NCI-H2029 (cell line): Measurements from ENCODE around the gene TNKS2.
"Not testable (repeated sequence)": the region's sequence is repeated elsewhere in the genome, so short reads cannot be mapped to it uniquely, and the experiment has no call there.

Experiments used
- DNase-seq: peaks from one replicate; lab custom pipeline; 2025; lab: John Stamatoyannopoulos, UW

TNKS2 gene

GRCh38 chr10:91865562-91866081 is 67.4 kb downstream of the TNKS2 start:
- DNase-seq: no peak

- DNase-seq: no peak
Observed at GRCh38 chr10:91875156-91875555, 76.9 kb downstream of the TNKS2 start.

- no peak for DNase-seq
Observed at GRCh38 chr10:91875779-91876178, 77.6 kb downstream of the TNKS2 start.

DNA sequence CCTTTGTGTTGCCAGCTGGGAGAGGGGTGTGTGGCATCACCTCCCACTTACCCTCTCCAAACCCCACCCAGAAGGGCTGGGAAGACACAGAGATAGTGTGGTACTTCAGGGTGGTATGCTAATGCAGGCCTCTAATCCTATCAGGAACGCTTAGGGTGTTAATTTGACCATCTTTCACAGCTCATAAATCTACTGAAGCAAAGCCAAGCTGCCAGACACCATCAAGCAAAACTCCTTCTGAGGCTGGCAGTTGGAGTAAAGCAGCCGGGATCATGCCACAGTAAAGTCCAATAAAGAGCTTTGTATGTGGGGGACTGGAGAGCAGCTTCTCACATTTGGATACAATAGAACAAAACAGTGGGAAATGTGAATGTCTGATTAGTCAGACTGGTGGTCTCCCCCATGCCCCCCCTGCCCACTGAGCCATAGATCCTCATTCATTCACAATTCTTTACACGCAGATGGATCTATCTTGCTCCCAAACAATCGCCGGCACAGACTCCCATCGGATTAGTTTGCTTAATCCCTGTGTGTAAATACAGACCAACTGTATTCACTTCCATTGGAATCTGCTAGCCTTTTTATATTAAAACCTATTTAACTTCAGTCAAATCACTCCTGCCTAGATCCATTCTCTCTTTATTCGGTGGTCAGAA is 81.4 kb downstream of the TNKS2 start:
- DNase-seq: no peak

DNA sequence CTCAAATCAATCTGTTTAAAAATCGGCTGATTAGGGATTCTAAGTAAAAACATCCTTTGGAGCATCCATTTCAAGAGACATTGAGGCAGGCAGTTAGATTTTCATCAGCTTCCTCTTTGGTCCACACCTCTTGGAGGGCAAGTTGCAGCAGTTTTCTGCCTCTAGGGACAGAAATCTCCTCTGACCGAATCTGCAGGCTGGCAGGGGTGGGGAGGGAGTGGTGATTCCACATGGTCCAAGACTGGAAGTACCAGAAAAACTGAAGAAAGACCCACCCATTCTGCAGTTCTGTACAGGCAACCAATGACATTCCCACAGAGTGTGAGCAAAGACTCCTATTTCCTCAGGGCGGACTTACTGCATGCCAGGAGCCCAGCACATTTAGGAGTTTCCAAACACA is 82.1 kb downstream of the TNKS2 start:
- no peak for DNase-seq

DNA sequence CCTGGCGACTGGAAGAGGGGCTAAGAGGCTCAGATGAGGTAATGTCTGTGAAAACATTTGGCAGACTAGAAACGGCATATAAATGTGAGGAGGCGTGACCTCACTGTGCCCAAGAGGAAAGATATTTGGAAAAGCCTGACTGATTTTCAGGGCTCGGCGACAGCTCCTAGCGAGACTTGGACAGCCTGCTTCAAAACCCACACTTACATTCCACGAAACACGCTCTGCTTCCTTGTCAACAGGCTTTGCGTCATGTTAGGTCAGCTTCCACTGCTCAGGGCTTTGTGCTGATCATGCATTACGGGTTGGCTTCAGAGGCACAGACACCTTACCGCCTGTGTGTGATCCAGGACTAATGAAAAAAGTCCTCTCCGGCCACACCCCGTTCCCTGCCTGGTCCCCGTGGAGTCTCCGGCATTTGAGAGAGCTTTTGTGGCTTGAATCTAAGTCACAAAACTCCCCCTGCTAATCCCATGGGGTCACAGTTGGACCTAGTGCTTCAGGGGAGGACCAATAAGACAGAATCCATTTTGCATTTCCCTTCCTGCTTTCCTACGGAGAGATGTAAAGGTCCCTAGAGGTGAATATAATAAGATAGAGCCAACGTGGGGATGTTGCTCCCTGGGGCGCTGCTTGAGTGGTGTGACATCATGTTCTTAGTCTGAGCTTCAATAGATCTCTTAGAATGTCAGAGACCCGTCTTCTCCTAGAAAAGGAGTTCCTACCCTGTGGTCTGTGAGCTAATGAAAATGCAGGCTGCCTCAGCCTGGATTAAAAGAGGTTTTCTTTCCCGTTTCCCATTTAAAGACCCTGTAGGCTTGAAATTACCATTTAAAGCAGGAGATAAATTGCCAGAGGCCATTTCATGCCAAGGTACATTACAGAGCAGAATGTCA is 85.6 kb downstream of the TNKS2 start:
- DNase-seq: peak; percentile 17

DNA sequence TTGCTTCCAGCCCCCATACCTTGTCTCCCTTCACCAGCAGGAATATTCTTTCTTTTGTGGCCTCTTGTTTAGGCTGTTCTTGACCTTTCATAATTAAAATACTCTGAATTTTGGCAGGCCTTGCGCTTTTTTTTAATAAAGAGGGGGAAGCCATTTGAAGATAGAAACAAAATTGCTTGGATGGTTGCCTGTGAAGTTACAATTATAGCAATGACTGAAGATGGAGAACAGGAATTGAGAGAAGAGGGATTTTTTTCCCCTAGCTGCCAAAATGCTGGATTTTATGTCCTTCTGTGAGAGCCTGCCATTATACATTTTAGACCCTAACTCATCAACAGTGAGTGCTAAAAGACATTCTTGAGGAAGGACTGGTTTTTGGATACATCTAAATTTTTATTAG is 86.3 kb downstream of the TNKS2 start:
- DNase-seq: no peak

- no peak for DNase-seq
Observed at GRCh38 chr10:91885362-91886079, 87.3 kb downstream of the TNKS2 start.

DNA sequence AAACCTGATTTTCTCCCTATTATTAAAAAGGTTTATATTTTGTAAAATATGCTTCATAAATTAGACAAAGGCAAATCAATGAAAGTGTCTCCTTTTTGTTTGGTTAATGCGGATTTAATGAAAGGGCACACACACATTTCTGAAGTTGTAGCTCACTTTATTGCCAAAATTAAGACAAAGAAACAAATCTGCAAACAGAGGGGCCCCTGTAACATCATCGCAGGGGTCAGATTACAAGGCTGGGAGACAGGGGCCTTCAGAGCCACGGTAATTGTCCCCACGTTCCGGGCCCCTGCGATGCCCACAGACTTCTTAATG is 88.7 kb downstream of the TNKS2 start:
- no peak for DNase-seq

GRCh38 chr10:91887272-91888076 is 89.2 kb downstream of the TNKS2 start:
- no peak for DNase-seq

- no peak for DNase-seq
Observed at GRCh38 chr10:91891125-91892001, 93.1 kb downstream of the TNKS2 start.

GRCh38 chr10:91893051-91893450 is 94.8 kb downstream of the TNKS2 start:
- DNase-seq: no peak

- not testable (repeated sequence) for DNase-seq
Observed at GRCh38 chr10:91894261-91894685, 96.0 kb downstream of the TNKS2 start.

DNA sequence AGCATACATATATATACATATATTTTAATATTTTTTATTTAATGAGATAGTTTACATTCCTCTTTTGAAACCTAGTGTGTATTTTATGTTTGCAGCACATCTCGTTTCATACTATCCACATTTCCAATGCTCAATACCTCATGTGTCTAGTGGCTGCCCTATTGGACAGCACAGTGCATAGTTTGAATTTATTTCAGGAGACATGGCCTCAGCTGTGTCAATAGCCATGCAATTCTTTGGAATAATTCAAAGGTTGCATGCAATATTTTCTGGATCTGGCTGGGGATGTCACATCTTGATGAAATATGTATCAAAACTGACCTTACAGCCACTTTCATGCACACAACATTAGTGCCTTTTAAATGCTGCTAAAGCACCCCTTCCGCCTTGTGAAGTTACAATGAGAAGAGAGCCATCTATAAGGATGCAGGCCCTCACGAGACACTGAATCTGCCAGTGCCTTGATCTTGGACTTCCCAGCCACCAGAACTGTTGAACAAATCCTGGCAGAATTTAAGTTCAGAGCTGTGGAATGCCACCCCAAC is 98.1 kb downstream of the TNKS2 start:
- DNase-seq: no peak

DNA sequence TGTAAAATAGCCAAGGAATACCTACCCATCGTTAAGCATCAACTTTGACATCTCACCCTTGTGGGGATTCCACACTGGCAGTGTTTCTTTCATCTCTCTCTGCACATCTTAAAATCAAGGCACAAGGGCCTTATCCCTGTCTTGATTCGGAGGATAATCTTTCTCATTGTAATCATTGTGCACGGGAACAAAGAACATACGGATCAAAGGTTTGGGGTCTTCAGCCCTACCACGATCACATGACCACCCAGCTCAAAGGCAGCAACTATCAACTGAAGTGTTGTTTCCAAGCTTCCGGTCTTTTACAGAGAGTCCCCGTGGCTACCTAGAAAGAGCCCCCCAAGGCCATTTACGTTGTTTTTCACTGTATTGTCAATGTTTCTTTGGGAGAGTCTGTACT is 99.2 kb downstream of the TNKS2 start:
- DNase-seq: no peak

DNA sequence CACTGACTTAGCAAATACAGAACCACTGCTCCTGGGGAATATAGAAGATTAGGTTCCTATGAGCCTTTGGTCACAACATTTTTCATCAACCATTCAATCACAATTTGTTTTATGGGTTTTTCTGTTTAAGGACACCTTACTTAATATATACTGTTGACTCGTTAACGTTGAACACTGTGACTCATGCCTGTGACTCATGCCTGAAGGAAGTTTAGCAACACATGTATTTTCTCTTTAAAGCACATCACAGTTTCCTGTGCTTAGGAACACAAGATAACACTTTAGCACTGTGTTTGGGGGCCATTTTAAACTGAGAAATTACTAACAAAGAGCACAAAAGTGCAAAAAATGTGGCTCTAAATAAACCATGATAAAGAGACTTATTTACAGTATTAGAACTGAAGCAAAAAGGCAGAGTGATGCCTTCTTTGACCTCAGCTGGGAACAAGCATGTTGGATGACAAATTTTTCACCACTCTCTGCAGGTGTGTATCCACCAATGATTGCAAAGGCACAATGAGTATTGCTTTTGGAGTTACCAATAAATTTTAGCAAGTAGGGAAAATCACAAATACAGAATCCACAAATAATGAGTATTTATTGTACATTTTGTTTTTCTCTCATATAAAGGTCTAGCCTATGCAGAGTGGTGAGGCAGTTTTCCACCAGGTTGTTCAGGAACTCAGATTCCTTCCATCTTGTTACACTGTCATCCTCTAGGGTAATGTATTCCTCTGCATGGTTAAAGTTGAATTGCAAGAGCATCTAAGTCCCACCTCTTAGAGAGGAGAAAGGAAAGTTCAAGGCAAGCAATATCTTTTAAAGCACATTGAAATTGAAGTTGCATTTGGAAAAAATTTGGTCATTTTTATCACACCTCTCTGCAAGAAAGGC is 103.8 kb downstream of the TNKS2 start:
- no peak for DNase-seq

GRCh38 chr10:91907033-91907594 is 108.9 kb downstream of the TNKS2 start:
- DNase-seq: no peak

- DNase-seq: no peak
Observed at GRCh38 chr10:91907914-91908336, 109.7 kb downstream of the TNKS2 start.
